ENCODE data around the gene GDPGP1. TPM values are rescaled to one million over a fixed set of nuclear protein-coding genes. Genes with fewer than 3 reads are reported as not detected.

GDPGP1 gene
- total RNA-seq, 1 experiment from 2014 or later, result 5.1 TPM

GRCh38 chr15:90241343-90242192 lies 7.6 kb downstream of the GDPGP1 start:
- Histone ChIP-seq H3K36me3 (ENCODE audit: control insufficient read depth, insufficient read depth, low read length) (no peaks in the 10 kb centered on the region), H3K4me1 (no peaks in the 10 kb centered on the region), H3K9me3 (no peaks in the 10 kb centered on the region), H3K27me3 (replicated peaks; ENCODE audit: control insufficient read depth, insufficient read depth, low read length) (no peaks in the 10 kb centered on the region), H3K4me3 (ENCODE audit: low read depth, low read length) (no peak overlapping the region)
- Mint-ChIP-seq H3K36me3 (ENCODE audit: insufficient read depth, unreplicated experiment) (no peaks in the 10 kb centered on the region), H3K27ac (ENCODE audit: unreplicated experiment) (no peak overlapping the region), H3K27me3 (ENCODE audit: insufficient read depth, unreplicated experiment) (no peaks in the 10 kb centered on the region), H3K4me1 (ENCODE audit: low read depth, unreplicated experiment) (no peaks in the 10 kb centered on the region), H3K9me3 (ENCODE audit: unreplicated experiment) (no peaks in the 10 kb centered on the region), H3K4me3 (ENCODE audit: unreplicated experiment) (no peak overlapping the region)
- no TSS peak for BruUV-seq (replicated peaks)
- TF ChIP-seq CTCF (IDR thresholded peaks at IDR 0.05; ENCODE audit: insufficient read depth in 1 of 2, low read depth in 1 of 2, low read length in 1 of 2, severe bottlenecking in 1 of 2, unreplicated experiment in 1 of 2), result no peak
- ChIA-PET POLR2A (no interaction called here), CTCF (no interaction called here)
- no peak for DNase-seq
- intact Hi-C loops (cut with micrococcal nuclease; ENCODE audit: unreplicated experiment), result no loop called here

- no peaks in the 10 kb centered on the region for H3K27me3 ChIP-seq (replicated peaks; ENCODE audit: control insufficient read depth, insufficient read depth, low read length)
- Mint-ChIP-seq H3K4me3 (ENCODE audit: unreplicated experiment) (no peak overlapping the region), H3K27me3 (ENCODE audit: insufficient read depth, unreplicated experiment) (no peaks in the 10 kb centered on the region), H3K27ac (ENCODE audit: unreplicated experiment) (no peak overlapping the region), H3K4me1 (ENCODE audit: low read depth, unreplicated experiment) (no peaks in the 10 kb centered on the region), H3K36me3 (ENCODE audit: insufficient read depth, unreplicated experiment) (peaks cover under 1% of the 10 kb centered on the region), H3K9me3 (ENCODE audit: unreplicated experiment) (no peaks in the 10 kb centered on the region)
- no TSS peak for BruUV-seq (replicated peaks)
- POLR2A ChIA-PET, result interaction anchor here (0.9 kb wide), 1 partner anchor 10 kb away, joined by 4 read pairs; the partner anchor contains the start of genes CIB1 and GDPGP1
- H3K4me3 ChIP-seq (ENCODE audit: low read depth, low read length), result no peak overlapping the region
- H3K4me1 ChIP-seq, result no peaks in the 10 kb centered on the region
- no peak for TF ChIP-seq CTCF (IDR thresholded peaks at IDR 0.05; ENCODE audit: insufficient read depth in 1 of 2, low read depth in 1 of 2, low read length in 1 of 2, severe bottlenecking in 1 of 2, unreplicated experiment in 1 of 2)
- no peak for DNase-seq
- H3K9me3 ChIP-seq, result no peaks in the 10 kb centered on the region
- no peaks in the 10 kb centered on the region for H3K36me3 ChIP-seq (ENCODE audit: control insufficient read depth, insufficient read depth, low read length)
- intact Hi-C loops (cut with micrococcal nuclease; ENCODE audit: unreplicated experiment), result no loop called here
- CTCF ChIA-PET, result interaction anchor here (0.6 kb wide), 1 partner anchor 16 kb away, joined by 3 read pairs; no protein-coding TSS in a partner anchor
Observed at GRCh38 chr15:90243943-90244639, 10.1 kb downstream of the GDPGP1 start.

DNA sequence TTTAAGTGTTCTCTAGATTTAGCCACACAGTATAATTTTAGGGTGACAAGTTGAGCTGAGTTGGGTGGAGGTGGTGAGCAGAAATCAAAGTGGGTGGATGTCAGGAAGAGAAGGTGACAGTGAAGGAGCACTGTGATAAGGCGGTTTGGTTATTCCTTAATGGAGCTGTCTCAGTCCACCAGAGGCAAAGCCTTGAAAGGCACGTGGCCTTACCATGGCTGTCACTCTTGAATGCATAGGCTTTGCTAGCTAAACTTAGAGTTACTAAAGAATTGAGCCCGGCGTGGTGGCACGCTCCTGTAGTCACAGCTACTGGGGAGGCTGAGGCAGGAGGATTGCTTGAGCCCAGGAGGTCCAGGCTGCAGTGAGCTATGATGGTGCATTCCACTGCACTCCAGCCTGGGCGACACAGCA lies 14.8 kb downstream of the GDPGP1 start:
- H3K4me3 ChIP-seq (ENCODE audit: low read depth, low read length), result peak overlapping the region; percentile 51
- TF ChIP-seq CTCF (IDR thresholded peaks at IDR 0.05; ENCODE audit: insufficient read depth in 1 of 2, low read depth in 1 of 2, low read length in 1 of 2, severe bottlenecking in 1 of 2, unreplicated experiment in 1 of 2), result no peak
- Mint-ChIP-seq H3K4me1 (ENCODE audit: low read depth, unreplicated experiment) (peaks cover 6% of the 10 kb centered on the region), H3K27me3 (ENCODE audit: insufficient read depth, unreplicated experiment) (no peaks in the 10 kb centered on the region), H3K4me3 (ENCODE audit: unreplicated experiment) (peak overlapping the region; percentile 73), H3K36me3 (ENCODE audit: insufficient read depth, unreplicated experiment) (peaks cover 5% of the 10 kb centered on the region), H3K9me3 (ENCODE audit: unreplicated experiment) (no peaks in the 10 kb centered on the region), H3K27ac (ENCODE audit: unreplicated experiment) (peak overlapping the region; percentile 61)
- H3K9me3 ChIP-seq, result no peaks in the 10 kb centered on the region
- H3K27me3 ChIP-seq (replicated peaks; ENCODE audit: control insufficient read depth, insufficient read depth, low read length), result no peaks in the 10 kb centered on the region
- DNase-seq, result peak in 1 of 2 experiments; percentile 6
- no peaks in the 10 kb centered on the region for H3K36me3 ChIP-seq (ENCODE audit: control insufficient read depth, insufficient read depth, low read length)
- peaks cover 7% of the 10 kb centered on the region; the same call in 1 of the 2 replicates for H3K4me1 ChIP-seq
- intact Hi-C loops (cut with micrococcal nuclease; ENCODE audit: unreplicated experiment), result loop anchor here (1.0 kb wide), 1 partner anchor 15 kb away; the partner anchor contains the start of gene CIB1
- ChIA-PET CTCF (interaction anchor here (0.6 to 2.2 kb wide), 4 partner anchors 15 to 44 kb away, joined by 4 to 9 read pairs (median 8); partner anchors contain the start of genes CIB1 and GDPGP1), POLR2A (interaction anchor here (0.5 to 1.4 kb wide), 6 partner anchors 15 to 433 kb away, joined by 3 to 23 read pairs (median 4); partner anchors contain the start of genes CIB1, GDPGP1 and NGRN)
- TSS peak; percentile 71 for BruUV-seq (replicated peaks)
